Measurements from ENCODE around the gene RRP1.

Gene RRP1

GRCh38 chr21:43789276-43790009, at the start of gene RRP1:
Gene RRP1, plus strand, starts transcription at chr21:43789577. Its CDS starts 53 bp downstream, at chr21:43789630.
- DNase-seq, result peak; percentile 95

DNA sequence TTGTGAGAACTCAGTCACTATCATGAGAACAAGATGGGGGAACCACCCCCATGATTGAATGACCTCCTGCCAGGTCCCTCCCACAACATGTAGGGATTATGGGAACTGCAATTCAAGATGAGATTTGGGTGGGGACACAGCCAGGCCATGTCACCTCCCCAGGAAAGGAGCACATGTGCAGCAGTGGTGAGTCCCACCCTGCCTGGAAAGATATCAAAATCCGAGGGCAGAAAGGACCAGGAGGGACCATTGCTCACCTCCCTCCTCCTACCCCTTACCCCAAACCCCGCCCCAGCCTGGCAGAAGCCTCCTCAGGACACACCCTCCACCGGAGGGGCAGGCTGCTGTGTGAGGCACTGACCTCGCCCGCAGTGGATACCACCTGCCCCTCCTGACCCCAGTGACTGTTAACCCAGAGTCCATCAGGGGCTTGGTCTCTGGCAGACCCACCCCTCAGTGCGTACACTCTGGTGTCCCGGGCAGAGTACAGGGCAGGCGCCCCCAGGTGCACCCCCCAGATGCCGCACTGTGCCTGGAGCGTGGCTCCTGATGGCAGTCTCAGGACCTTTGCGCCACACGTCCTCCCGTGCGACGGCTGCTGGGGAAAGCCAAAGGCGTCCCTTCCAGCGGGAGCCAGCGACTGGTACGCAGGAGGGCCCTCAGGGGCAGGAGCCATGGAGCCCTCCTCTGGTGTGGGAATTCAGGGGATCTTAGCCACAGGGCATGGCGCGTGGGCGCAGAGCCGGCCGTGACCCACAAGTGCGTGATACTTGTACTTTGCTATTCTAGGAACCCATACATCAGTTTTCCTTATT, 49.5 kb upstream of the RRP1 start:
- no peak for DNase-seq

DNA sequence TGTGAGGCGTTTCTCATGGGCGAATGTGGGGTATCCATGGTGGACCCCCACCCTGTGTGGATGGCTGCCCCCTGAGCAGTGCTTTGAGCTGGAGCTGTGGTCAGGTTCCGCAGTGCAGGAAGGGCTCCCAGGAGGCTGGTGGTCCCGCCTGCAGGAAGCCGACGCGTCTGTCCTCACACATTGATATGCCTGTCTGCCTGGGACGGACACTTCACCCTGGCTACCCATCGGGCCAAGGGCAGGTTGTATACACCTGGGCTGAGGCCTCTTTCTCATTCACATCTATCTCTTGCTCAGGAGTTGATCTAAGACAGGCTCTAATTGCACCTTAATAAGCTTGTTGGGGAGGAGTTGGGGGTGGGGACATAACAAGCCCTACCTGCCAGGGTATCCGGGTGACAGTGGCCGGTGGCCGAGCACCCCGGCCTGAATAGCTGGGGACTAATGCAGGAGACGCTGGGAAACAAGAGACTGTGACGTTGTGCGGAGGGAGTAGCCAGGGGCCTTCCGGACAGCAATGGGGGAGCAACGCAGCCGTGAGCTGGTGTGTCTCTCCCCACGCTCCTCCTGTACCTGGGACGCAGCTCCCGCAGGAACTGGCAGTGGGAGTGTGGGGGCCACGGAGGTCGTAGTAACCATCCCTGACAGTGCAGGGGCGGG, 48.8 kb upstream of the RRP1 start:
- DNase-seq, result peak; percentile 77

- no peak for DNase-seq
These were observed 47.8 kb upstream of the RRP1 start for GRCh38 chr21:43741423-43742096.

GRCh38 chr21:43743947-43744346, 45.4 kb upstream of the RRP1 start:
- no peak for DNase-seq

- no peak for DNase-seq
These were observed 44.7 kb upstream of the RRP1 start for GRCh38 chr21:43744725-43745124.

DNA sequence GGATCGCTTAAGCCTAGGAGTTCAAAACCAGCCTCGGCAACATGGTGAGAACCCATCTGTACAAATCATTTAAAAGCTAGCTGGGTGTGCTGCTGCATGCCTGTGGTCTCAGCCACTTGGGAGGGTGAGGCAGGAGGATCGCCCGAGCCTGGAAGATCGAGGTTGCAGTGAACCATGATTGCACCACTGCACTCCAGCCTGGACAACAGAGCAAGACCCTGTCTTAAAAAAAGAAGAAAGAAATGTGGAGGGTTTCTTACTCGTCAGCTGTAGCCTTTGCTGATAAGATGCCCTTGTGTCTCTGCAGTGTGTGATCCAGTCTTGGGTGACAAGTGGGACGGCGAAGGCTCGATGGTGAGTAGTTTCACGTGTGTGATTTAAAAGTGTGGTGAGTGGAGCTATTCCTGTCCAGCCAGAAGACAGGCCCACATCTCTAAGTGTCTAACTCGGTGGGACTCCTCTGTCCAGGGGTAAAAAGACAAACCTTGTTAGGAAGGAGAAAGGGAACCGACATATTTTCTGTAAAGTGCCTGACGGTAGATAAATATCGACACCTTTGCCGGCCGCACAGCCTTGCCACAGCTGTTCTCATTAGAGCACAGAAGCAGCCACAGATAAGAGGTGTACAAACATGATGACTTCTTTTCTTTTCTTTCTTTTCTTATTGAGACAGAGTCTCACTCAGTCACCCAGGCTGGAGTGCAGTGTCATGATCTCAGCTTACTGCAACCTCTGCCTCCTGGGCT, 43.4 kb upstream of the RRP1 start:
- no peak for DNase-seq

DNA sequence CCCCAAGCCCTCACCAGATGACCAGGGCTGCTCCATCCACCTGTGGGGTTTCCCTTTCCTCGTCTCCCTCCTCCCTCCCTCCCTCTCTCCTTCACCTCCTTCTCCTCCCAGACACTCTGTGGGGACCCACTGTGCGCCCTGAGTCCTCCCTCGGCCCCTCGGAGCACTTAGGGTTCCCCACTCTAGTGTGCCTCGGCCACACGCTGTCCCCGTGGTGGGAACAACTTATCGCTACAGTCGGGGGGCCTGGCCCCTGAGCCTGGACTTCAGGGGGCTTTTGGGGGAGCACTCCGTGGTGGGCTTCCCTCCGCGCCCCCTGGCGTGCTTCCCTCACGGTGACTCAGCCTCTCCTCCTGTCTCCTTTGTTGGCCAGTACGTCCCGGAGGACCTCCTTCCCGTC, 40.8 kb upstream of the RRP1 start:
- no peak for DNase-seq

DNA sequence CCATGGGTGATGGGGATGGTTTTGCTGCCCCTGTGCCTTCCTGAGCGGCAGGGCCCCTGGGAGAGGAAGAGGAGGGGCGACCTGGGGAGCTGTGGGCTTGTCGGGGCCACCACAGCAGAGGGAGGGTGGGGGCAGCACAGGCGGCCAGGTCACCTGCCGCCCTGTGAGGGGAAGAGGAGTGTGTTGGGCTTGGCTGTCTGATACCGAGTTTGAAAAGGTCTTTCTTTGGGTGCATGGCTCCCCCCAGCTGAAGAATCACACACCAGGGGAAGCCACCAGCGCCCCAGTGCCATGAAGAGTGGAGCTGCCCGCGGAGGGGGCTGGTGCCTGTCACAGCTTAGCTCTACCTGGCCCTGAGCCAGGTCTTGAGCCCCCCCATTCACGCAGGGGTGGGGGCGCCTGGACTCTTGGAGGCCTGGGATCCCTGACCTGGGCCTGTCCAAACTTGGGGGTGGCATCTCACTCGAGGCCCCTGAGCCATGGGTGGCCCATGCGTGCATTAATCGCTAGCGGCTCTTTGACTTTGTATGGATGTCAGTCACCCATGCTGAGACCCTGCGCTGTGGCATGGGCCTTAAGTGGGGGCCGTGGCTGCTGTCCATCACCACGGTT, 39.6 kb upstream of the RRP1 start:
- no peak for DNase-seq

GRCh38 chr21:43750339-43751033, 38.9 kb upstream of the RRP1 start:
- no peak for DNase-seq

DNA sequence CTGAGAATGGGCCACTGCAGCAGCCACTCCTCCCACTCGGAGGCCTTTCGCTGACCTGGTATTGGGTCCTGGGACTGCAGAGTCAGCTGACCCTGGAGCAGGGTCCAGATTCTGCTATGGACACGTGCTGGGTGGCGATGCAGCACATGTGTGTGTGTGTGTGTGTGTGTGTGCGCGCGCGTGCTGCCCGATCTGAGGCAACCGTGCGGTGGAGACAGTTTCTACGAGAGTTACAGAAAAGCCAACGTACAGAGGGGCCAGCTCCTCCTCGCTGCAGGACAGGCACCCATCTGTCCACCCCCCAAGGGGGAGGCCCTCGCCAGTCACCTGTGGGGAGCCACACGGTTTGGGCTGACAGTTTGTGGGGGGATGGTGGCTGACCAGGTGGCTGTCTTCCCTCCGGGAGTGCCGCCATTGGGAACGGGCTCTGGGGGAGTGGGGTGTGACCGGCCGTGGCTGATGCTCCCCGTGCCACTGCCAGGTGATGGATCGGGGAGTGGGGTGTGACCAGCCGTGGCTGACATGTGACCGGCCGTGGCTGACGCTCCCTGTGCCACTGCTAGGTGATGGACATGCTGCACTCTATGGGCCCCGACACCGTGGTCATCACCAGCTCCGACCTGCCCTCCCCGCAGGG, 37.3 kb upstream of the RRP1 start:
- no peak for DNase-seq

- no peak for DNase-seq
These were observed 36.5 kb upstream of the RRP1 start for GRCh38 chr21:43752758-43753438.

DNA sequence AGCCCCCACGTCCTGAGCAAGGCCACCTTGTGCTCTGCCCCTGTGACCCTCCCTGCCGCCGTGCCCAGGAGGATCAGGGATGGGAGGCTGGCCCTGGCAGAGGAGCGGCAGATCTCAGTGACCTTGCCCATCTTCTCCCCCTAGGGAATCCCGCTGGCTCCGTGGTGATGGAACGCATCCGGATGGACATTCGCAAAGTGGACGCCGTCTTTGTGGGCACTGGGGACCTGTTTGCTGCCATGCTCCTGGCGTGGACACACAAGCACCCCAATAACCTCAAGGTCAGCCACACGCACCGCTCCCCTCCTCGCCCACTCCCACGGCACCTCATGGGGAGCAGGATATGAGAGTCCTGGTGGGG, 36.0 kb upstream of the RRP1 start:
- no peak for DNase-seq

- DNase-seq, result no peak
These were observed 34.2 kb upstream of the RRP1 start for GRCh38 chr21:43754948-43755781.

- DNase-seq, result no peak
These were observed 33.4 kb upstream of the RRP1 start for GRCh38 chr21:43755820-43756594.

DNA sequence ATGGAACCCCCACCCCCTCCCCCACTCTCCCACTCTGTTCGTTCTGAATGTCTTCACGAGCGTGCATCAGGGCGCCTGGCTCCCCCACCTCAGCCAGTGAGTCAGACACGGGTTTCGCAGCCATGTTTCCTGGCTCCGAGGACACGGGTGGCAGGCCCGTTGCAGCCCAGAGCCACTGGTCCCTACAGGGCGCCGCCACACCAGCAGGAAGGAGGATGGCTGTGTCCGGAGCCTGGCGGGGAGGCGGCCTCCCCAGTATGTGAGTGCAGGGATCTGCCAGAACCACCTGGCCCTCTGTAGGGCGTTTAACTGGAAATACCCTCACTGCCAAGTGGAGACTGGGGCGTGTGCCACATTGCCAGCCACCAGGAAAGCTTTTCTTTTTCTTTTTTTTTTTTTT, 31.8 kb upstream of the RRP1 start:
- DNase-seq, result no peak

DNA sequence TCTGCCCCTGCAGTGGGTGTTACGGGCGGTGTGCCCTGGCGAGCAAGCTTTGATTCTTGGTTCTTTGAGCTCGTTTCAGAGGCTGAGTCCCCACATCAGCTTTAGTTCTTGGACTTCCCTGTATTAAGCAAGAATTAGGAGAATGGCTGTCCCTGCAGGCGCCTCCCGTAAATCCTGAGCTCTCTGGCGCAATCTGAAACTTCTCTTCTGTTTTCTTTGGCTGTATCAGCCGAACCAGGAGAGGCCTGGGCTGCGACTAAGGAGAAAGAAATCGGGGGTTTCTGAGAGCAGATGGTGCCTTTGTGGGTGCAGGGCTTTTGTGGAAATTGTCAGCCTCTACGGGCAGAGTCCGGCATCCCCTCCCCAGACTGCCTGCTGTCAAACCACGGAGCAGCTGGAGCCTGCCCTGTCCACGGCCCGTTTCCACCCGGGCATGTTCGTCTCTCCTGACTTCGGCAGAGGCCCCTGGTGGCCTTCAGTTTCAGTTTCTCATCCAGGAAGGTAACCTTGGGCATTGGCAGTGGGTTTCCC, 31.2 kb upstream of the RRP1 start:
- peak; percentile 70 for DNase-seq

DNA sequence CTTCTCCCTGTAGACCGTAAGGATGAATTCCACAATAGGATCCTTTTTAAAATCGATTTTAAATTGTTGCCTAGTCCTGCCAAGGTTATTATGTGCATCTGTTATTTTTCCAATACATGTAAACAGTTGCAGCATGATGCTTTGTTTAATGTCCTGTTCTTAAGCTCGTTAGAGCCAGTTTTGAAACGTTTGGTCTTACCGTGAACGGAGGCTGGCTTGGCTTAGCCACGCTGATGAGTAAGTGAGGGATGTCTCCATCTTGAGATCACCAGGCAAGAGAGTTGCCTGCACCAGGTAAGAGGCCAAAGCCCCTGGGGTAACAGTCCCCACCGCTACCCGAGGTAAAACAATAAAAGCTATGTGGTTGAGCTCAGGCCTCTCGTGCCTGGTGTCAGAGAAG, 30.6 kb upstream of the RRP1 start:
- DNase-seq, result no peak

Measured in femur (tissue), 1 donor.